ENCODE data around the gene TMEM115.

DNA sequence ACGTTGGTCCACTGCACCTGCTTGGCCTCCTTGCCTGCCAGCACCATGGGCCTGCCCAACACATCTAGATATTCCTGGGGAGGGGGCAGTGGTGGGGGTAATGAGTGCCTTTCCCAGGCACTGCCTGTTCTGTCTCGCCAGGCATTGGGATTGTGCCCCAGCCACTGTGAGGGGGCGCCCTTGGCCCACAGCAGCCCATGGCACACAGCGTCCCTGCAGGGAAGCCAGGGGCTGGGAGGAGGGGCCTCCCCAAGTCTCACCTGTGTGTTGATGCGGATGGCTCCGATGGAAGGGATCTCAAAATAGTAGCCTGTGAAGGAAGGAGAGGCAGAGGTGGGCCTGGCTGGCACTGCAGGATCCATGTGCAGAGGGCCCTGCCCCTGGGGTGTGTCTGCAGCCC lies 18.7 kb upstream of the TMEM115 start:
- TF ChIP-seq, protein P1, sequence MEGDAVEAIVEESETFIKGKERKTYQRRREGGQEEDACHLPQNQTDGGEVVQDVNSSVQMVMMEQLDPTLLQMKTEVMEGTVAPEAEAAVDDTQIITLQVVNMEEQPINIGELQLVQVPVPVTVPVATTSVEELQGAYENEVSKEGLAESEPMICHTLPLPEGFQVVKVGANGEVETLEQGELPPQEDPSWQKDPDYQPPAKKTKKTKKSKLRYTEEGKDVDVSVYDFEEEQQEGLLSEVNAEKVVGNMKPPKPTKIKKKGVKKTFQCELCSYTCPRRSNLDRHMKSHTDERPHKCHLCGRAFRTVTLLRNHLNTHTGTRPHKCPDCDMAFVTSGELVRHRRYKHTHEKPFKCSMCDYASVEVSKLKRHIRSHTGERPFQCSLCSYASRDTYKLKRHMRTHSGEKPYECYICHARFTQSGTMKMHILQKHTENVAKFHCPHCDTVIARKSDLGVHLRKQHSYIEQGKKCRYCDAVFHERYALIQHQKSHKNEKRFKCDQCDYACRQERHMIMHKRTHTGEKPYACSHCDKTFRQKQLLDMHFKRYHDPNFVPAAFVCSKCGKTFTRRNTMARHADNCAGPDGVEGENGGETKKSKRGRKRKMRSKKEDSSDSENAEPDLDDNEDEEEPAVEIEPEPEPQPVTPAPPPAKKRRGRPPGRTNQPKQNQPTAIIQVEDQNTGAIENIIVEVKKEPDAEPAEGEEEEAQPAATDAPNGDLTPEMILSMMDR (IDR thresholded peaks at IDR 0.05), result no peak
- TF ChIP-seq POLR2A (IDR thresholded peaks at IDR 0.05), result no peak

Data from heart left ventricle (tissue), 13 donors.